Effector memory CD8-positive, alpha-beta T cell (primary cell): ENCODE data around the gene CFAP299.
"Not testable (repeated sequence)": the region's sequence is repeated elsewhere in the genome, so short reads cannot be mapped to it uniquely, and the experiment has no call there.

Experiments used
- ATAC-seq: fragments of 150-1000 bp; cut with Tn5 transposase; replicated peaks from 2 replicates; pipeline ENCODE4 v1.10.0; 2021; ENCODE audit warnings: mild to moderate bottlenecking, moderate library complexity
- DNase-seq, 3 experiments: peaks; one replicate each; pipeline ENCODE4 v3.0.0; 2021
- H3K27ac Mint-ChIP-seq, 2 donors: one replicate each; pipeline ENCODE4 v1.8.0; 2022; ENCODE audit warnings: mild to moderate bottlenecking in 2 of 2, mixed read lengths in 2 of 2, moderate library complexity in 2 of 2
- H3K27me3 Mint-ChIP-seq, 2 donors: one replicate each; pipeline ENCODE4 v1.8.0; 2022; ENCODE audit warnings: mixed read lengths in 2 of 2
- H3K36me3 Mint-ChIP-seq: one replicate; pipeline ENCODE4 v1.8.0; 2022; ENCODE audit warnings: mild to moderate bottlenecking, moderate library complexity, mixed read lengths; ENCODE audit not compliant: insufficient read depth
- H3K4me1 Mint-ChIP-seq, 2 donors: one replicate each; pipeline ENCODE4 v1.8.0; 2022; ENCODE audit warnings: low read depth in 2 of 2, mixed read lengths in 2 of 2
- H3K4me3 Mint-ChIP-seq, 2 donors: one replicate each; pipeline ENCODE4 v1.8.0; 2022; ENCODE audit warnings: mild to moderate bottlenecking in 2 of 2, mixed read lengths in 2 of 2, moderate library complexity in 2 of 2
- H3K9me3 Mint-ChIP-seq, 2 donors: one replicate each; pipeline ENCODE4 v1.8.0; 2022; ENCODE audit warnings: mixed read lengths in 2 of 2

The CFAP299 gene

DNA sequence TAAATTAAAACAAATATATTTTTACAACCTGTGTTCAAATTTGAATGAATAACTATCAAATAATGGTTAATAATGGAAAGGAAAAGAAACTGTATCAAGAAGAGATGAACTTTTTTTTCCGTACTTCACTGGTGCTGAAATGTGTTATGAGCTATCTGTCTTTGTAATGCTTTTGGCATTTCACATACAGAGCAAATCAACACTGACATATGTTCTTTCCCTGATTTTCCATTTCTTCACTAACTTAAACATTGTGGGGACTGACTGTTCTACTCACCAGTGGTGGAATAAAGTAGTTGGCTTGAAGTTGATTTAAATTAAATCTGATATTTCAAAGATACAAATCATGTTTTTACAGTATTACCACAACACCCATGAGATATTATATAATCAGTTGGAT lies 390.9 kb downstream of the CFAP299 start:
- DNase-seq (no peak), ATAC-seq (no peak)
- H3K27ac Mint-ChIP-seq, result no peak overlapping the region
- H3K9me3 Mint-ChIP-seq, result peaks cover 0 to under 1% of the 10 kb centered on the region in 2 donors
- peaks cover 3% of the 10 kb centered on the region for H3K36me3 Mint-ChIP-seq
- no peaks in the 10 kb centered on the region for H3K4me1 Mint-ChIP-seq
- H3K27me3 Mint-ChIP-seq, result no peaks in the 10 kb centered on the region
- no peak overlapping the region for H3K4me3 Mint-ChIP-seq

DNA sequence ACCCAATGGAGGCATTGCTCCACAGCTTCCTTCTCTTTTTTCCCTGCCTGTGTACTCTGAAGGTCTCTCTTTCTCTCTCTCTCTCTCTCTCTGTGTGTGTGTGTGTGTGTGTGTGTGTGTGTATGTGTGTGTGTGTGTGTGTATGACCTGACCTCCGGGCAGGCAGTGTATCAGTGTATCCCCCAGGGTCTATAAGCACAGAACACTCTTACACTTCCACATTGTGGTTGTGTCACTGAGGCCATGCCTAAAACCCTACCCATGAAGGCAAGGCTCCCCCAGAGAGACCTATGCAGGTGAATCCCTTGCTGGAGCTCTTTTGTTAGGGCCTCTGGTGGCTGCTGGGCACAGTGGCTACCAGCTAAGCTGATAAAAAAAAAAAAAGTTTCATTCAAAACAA lies 394.6 kb downstream of the CFAP299 start:
- H3K27me3 Mint-ChIP-seq, result no peaks in the 10 kb centered on the region
- H3K9me3 Mint-ChIP-seq, result peaks cover 0 to 2% of the 10 kb centered on the region in 2 donors
- no peak for DNase-seq
- H3K4me1 Mint-ChIP-seq, result no peaks in the 10 kb centered on the region
- no peak overlapping the region for H3K4me3 Mint-ChIP-seq
- ATAC-seq, result no peak
- no peak overlapping the region for H3K27ac Mint-ChIP-seq
- H3K36me3 Mint-ChIP-seq, result peaks cover 3% of the 10 kb centered on the region

DNA sequence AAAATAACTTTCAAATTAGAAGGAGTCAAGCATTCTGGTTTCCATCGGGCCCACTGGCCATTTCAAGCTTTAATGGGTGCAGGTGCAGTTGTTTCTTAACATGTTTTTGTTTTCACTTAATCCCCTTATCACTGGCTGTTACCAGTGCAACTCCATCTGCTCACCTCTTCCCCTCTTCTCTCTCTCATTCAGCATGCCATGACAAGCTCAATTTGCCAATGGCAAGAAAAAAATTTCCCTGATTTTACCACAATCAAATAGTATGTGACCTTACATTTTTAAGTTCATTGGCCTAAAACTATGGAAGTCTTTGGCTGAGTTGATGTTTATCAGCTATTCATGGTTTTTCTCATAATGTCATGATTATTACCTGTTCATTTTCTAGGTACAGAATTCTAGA lies 395.9 kb downstream of the CFAP299 start:
- H3K4me1 Mint-ChIP-seq, result no peaks in the 10 kb centered on the region
- no peak overlapping the region for H3K27ac Mint-ChIP-seq
- peaks cover 3% of the 10 kb centered on the region for H3K36me3 Mint-ChIP-seq
- peaks cover 0 to 2% of the 10 kb centered on the region in 2 donors for H3K9me3 Mint-ChIP-seq
- H3K27me3 Mint-ChIP-seq, result no peaks in the 10 kb centered on the region
- no peak overlapping the region for H3K4me3 Mint-ChIP-seq
- ATAC-seq (no peak), DNase-seq (no peak)

DNA sequence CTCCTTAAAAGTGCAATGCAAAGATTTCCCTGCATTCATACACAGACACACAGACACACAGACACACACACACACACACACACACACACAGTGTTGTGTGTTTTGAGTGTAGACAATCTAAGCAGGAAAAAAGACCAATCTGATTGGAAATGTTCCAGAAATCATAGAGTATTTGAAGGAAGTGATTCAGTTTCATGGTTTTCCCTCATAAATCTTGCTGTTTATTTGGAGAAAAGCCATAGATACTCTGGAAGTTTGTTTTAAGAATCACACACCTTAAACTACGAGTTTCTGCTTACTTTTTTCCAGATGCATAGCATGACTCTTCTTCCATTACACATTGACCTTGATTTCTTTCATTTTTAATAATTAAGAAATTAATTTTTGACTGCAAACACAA lies 396.5 kb downstream of the CFAP299 start:
- Mint-ChIP-seq H3K4me1 (no peaks in the 10 kb centered on the region), H3K27ac (no peak overlapping the region), H3K9me3 (peaks cover 0 to 2% of the 10 kb centered on the region in 2 donors), H3K27me3 (no peaks in the 10 kb centered on the region), H3K36me3 (peaks cover 3% of the 10 kb centered on the region), H3K4me3 (no peak overlapping the region)
- DNase-seq (no peak), ATAC-seq (no peak)

DNA sequence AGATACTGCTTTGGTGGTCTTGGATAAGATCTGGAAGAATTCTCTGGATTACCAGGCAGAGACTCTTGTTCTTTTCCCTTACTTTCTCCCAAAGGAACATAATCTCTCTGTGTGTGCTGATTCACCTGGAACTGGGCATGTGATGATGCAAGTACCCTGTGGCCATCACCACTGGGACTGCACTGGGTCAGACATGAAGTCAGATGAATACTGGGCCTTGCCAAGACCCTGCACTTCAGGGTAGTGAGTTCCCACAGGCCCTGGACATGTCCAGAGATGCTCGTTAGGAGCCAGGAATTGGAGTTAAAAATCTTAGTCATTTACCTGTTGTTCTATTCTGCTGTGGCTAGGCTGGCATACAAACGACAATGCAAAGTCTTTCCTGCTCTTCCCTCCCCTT lies 404.8 kb downstream of the CFAP299 start:
- H3K9me3 Mint-ChIP-seq, result peaks cover 5 to 10% of the 10 kb centered on the region in 2 donors
- H3K27ac Mint-ChIP-seq, result no peak overlapping the region

DNA sequence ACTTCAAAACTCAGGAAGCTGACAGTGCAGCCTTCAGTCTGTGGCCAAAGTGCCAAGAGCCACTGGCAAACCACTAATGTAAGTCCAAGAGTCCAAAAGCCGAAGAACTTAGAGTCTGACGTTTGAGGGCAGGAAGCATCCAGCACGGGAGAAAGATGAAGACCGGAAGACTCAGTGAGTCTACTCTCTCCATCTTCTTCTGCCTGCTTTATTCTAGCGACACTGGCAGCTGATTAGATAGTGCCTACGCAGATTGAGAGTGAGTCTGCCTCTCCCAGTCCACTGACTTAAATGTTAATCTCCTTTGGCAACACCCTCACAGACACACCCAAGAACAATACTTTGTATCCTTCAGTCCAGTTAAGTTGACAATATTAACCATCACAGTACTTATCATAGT lies 414.0 kb downstream of the CFAP299 start:
- H3K36me3 Mint-ChIP-seq, H3K4me1 Mint-ChIP-seq, DNase-seq, H3K9me3 Mint-ChIP-seq, H3K27me3 Mint-ChIP-seq, H3K4me3 Mint-ChIP-seq, ATAC-seq, H3K27ac Mint-ChIP-seq: not testable (repeated sequence)

More for the DNA sequence above, 404.8 kb downstream of the CFAP299 start:
- ATAC-seq (no peak), DNase-seq (no peak)
- H3K4me1 Mint-ChIP-seq, result no peaks in the 10 kb centered on the region
- peaks cover 14 to 23% of the 10 kb centered on the region in 2 donors for H3K27me3 Mint-ChIP-seq
- no peak overlapping the region for H3K4me3 Mint-ChIP-seq
- H3K36me3 Mint-ChIP-seq, result no peaks in the 10 kb centered on the region

DNA sequence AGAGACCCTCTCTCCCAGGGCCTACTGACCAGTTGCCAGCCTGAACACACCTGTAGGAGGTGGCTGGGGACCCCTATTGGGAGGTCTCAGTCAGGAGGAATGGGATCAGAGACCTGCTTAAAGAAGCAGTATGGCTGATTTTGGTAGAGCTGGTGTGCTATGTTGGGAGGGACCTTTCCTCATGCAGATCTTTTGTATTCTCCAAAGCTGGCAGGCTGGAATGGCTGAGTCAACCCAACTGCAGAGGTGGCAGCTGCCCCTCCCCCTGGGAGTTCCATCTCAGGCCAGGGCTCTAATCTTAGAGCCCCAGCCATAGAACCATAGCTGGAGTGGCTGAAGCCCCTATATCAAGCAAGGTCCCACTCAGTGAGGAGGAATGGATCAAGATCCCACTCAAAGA lies 415.7 kb downstream of the CFAP299 start:
- Mint-ChIP-seq H3K27me3 (no peaks in the 10 kb centered on the region), H3K4me1 (no peaks in the 10 kb centered on the region), H3K27ac (no peak overlapping the region), H3K4me3 (no peak overlapping the region), H3K36me3 (no peaks in the 10 kb centered on the region), H3K9me3 (no peaks in the 10 kb centered on the region)
- DNase-seq (no peak), ATAC-seq (no peak)

DNA sequence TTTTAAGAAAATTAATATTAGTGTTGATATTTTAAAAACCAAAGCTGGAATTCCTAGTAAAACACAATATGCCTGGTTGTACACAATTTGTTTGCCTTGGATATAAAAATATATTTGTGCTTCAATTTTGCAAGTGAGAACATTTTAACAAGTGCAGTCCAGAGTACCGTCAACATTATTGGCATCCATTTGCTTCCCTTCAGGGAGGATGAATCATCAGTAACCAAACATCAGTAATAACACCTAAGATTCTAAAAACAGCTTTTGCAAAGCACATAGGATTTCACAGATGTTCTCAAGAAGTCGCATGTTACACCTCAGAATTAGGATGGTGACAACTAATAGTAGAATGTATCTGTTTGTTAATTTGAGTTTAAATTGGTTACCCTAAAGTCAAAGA lies 432.4 kb downstream of the CFAP299 start:
- H3K4me3 Mint-ChIP-seq, result no peak overlapping the region
- no peaks in the 10 kb centered on the region for H3K27me3 Mint-ChIP-seq
- no peak overlapping the region for H3K27ac Mint-ChIP-seq
- DNase-seq, result no peak
- no peak for ATAC-seq
- no peaks in the 10 kb centered on the region for H3K4me1 Mint-ChIP-seq
- H3K9me3 Mint-ChIP-seq, result no peaks in the 10 kb centered on the region
- H3K36me3 Mint-ChIP-seq, result no peaks in the 10 kb centered on the region

DNA sequence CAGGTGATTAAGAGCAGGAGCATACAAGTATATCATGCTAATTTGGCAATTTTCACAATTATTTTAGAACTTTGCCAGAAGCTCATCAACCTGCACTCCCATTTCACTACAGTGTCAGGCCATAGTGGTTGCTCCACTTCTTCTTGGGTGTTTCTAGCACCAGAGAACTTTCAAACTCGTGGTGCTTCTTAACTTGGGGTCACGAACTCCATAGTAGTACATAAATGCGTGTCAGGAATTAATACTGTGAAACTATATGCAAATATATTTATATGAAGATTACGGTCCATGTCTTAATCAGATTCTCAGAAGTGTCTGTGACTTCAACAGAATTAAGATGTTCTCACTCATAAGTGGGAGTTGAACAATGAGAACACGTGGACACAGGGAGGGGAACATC lies 440.6 kb downstream of the CFAP299 start:
- Mint-ChIP-seq H3K4me1 (no peaks in the 10 kb centered on the region), H3K9me3 (no peaks in the 10 kb centered on the region), H3K27ac (no peak overlapping the region), H3K27me3 (peaks cover 0 to 11% of the 10 kb centered on the region in 2 donors), H3K36me3 (peaks cover 2% of the 10 kb centered on the region), H3K4me3 (no peak overlapping the region)
- no peak for DNase-seq
- ATAC-seq, result no peak

DNA sequence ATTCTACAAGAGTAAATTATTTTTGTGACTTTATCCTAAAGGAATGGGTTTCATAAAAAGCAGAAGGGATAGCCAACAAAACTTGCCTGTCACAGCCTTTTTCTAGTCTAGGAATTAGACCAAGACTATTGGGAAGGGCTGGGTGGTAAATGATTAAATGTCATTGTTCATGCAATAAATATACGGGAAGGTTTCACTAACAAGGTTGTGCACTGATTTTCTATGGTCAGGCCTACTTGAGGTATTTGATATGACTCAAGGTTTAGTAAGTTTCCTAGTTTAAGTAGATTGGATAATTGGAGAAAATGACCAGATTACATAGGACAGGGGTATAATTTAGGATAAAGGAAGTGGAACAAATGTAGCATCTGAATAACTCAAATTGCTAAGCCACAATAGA lies 445.9 kb downstream of the CFAP299 start:
- no peak for ATAC-seq
- Mint-ChIP-seq H3K27ac (no peak overlapping the region), H3K36me3 (peaks cover 3% of the 10 kb centered on the region), H3K4me1 (no peaks in the 10 kb centered on the region), H3K9me3 (no peaks in the 10 kb centered on the region), H3K4me3 (no peak overlapping the region), H3K27me3 (peaks cover 0 to 11% of the 10 kb centered on the region in 2 donors)
- no peak for DNase-seq

DNA sequence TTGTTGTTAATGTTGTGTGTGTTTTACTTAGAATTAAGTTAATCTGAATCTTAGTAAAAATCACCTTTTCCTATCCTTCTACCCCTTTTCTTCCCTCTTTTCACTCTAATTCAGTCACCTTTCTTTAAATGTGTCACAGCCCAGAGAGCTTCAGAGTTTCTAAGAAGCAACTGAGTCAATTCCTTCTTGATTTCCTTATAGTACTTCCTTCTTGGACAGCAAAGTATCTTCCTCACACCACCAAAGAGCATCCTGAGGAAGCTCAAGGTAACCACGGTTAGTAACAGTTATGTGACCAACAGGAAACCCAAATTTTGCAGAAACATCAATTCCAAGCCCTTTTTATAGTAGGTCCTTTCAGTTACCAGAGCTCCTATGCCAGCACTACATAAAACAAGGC lies 451.8 kb downstream of the CFAP299 start:
- H3K4me1 Mint-ChIP-seq, result peaks cover 6 to 11% of the 10 kb centered on the region in 2 donors
- DNase-seq (no peak), ATAC-seq (no peak)
- no peak overlapping the region for H3K27ac Mint-ChIP-seq
- no peaks in the 10 kb centered on the region for H3K36me3 Mint-ChIP-seq
- H3K4me3 Mint-ChIP-seq, result no peak overlapping the region
- H3K9me3 Mint-ChIP-seq, result no peaks in the 10 kb centered on the region
- H3K27me3 Mint-ChIP-seq, result no peaks in the 10 kb centered on the region

DNA sequence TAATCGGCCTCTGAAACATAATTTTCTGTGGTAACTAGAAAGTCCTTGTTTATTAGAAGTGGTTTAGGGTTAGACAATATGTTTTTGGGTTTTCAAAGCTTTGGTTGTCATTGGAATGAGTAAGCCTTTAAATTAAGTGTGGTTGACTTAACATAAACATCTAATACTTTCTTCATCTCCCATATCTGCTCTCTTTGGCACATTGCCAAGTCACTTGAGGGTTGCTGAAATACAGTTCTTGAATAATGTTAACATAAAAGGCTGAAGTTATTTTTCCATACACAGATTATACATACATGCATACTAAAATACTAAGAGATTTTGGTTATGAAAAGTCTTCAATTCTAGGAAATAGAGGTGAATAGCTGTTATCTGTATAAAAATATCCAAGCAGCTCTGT lies 453.3 kb downstream of the CFAP299 start:
- ATAC-seq (no peak), DNase-seq (no peak)
- Mint-ChIP-seq H3K36me3 (no peaks in the 10 kb centered on the region), H3K27me3 (no peaks in the 10 kb centered on the region), H3K4me1 (peaks cover 6 to 11% of the 10 kb centered on the region in 2 donors), H3K27ac (no peak overlapping the region), H3K4me3 (no peak overlapping the region), H3K9me3 (no peaks in the 10 kb centered on the region)

DNA sequence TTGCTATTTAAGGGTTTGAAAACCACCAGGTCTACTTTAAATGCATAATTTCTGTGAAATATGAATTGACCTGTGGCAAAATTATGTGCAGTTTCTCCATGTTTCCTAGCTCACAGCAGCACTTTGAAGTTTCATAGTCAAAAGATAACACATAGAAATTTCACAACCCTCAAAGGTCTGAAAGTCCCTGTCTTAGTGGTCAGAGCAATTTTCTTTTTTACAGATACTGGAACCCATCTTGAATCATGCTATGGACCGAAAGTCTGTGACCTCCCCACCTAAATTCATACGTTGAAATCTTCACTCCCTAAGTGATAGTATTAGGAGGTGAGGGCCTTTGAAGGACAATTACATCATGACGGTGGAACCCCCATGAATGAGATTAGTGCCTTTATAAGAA lies 454.6 kb downstream of the CFAP299 start:
- H3K9me3 Mint-ChIP-seq, result no peaks in the 10 kb centered on the region
- ATAC-seq, result no peak
- H3K36me3 Mint-ChIP-seq, result no peaks in the 10 kb centered on the region
- no peak overlapping the region for H3K4me3 Mint-ChIP-seq
- peaks cover 6 to 11% of the 10 kb centered on the region in 2 donors for H3K4me1 Mint-ChIP-seq
- no peak overlapping the region for H3K27ac Mint-ChIP-seq
- DNase-seq, result no peak
- H3K27me3 Mint-ChIP-seq, result no peaks in the 10 kb centered on the region

DNA sequence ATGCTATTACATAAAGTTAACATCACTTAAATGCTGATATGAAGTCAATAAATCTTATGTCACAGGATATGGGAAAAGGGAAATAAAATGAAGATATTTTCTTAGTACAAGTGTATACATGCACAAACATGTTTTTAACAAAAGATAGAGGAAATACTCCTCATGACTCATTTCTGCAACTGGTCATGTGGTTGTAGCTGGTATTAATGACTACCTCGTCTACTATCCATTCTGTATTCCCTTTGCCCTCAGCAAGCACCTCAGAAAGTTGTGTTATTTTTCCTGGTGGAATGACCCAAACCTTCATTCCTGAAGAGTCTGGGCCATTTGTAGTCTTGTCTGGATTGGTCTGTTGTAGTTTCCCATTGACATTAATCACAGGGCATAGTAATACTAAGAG lies 458.1 kb downstream of the CFAP299 start:
- H3K27ac Mint-ChIP-seq, H3K27me3 Mint-ChIP-seq, ATAC-seq, H3K36me3 Mint-ChIP-seq, H3K4me3 Mint-ChIP-seq, H3K9me3 Mint-ChIP-seq, DNase-seq, H3K4me1 Mint-ChIP-seq: not testable (repeated sequence)

DNA sequence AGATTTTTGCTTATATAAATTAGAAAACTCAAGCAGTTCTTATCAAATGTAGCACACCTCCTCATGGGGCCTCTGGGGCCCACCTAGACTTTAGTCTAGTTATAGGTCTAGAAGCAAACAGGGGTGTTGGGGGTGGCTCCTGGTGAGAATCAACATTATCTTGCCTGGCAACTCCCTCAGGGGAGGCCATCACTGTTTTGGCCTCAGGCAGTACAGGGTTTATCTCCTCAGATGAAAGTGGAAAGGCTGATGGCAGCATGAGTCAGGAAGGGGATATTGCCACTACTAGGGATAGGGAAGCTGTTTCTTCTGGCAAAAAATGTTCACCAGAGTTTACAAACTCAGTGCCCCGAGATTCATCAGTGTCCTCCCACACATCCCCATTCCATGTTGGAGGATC lies 462.6 kb downstream of the CFAP299 start:
- ATAC-seq (no peak), DNase-seq (no peak)
- H3K4me3 Mint-ChIP-seq, result no peak overlapping the region
- no peaks in the 10 kb centered on the region for H3K9me3 Mint-ChIP-seq
- no peaks in the 10 kb centered on the region for H3K36me3 Mint-ChIP-seq
- H3K4me1 Mint-ChIP-seq, result no peaks in the 10 kb centered on the region
- H3K27ac Mint-ChIP-seq, result no peak overlapping the region
- no peaks in the 10 kb centered on the region for H3K27me3 Mint-ChIP-seq
